ENCODE results near the gene GAB2.

Gene GAB2

GRCh38 chr11:78254268-78254667 lies 163.4 kb downstream of the GAB2 start:
- Histone ChIP-seq H3K27me3 (ENCODE audit: insufficient read depth, low read length) (peaks cover 3% of the 10 kb centered on the region; the same call in 1 of the 2 replicates), H2AFZ (ENCODE audit: low read length) (no peak overlapping the region), H3K4me3 (ENCODE audit: low read depth, low read length, poor library complexity, severe bottlenecking) (no peak overlapping the region), H3K4me1 (ENCODE audit: insufficient read depth, low read length, severe bottlenecking) (no peaks in the 10 kb centered on the region), H3K27ac (ENCODE audit: low read depth, low read length, poor library complexity, severe bottlenecking) (no peak overlapping the region), H3K4me2 (ENCODE audit: low read length) (no peak overlapping the region), H3K79me2 (ENCODE audit: insufficient read depth, low read length) (no peaks in the 10 kb centered on the region), H3K9me2 (ENCODE audit: low read depth, low read length) (no peaks in the 10 kb centered on the region), H3K9ac (ENCODE audit: low read length) (no peak overlapping the region), H3K36me3 (ENCODE audit: insufficient read depth, low read length) (no peaks in the 10 kb centered on the region), H3F3A (ENCODE audit: insufficient read depth, low read length) (no peaks in the 10 kb centered on the region), H4K20me1 (ENCODE audit: insufficient read depth, low read length) (no peaks in the 10 kb centered on the region), H3K9me3 (ENCODE audit: low read length) (no peaks in the 10 kb centered on the region)
- TF ChIP-seq EZH2 (IDR thresholded peaks at IDR 0.05; ENCODE audit: borderline replicate concordance, low read length) (no peak), CTCF (IDR thresholded peaks at IDR 0.05; ENCODE audit: low read length) (no peak)

DNA sequence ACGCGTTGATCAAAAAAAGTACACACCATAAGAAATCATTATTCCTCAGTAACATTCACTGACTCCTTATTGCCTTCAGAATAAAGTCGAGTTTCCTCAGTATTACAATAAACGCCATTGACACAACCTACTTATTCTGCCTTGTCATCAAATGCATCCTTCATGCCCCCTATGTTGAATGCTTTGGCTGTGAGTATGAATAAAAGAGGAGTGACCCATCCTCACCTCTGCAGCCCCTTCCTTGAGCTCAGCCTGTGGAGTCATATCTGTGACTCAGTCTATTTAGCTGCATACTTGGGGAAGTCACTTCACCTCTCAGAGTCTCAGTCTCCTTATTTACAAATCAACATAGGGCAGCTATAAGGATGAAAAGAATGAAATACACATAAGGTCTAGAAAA lies 163.8 kb downstream of the GAB2 start:
- no peak overlapping the region for H3K4me2 ChIP-seq (ENCODE audit: low read length)
- no peaks in the 10 kb centered on the region for H3K79me2 ChIP-seq (ENCODE audit: insufficient read depth, low read length)
- no peaks in the 10 kb centered on the region for H4K20me1 ChIP-seq (ENCODE audit: insufficient read depth, low read length)

GRCh38 chr11:78251083-78251775 lies 166.4 kb downstream of the GAB2 start:
- H3F3A ChIP-seq (ENCODE audit: insufficient read depth, low read length) = no peaks in the 10 kb centered on the region
- TF ChIP-seq CTCF (IDR thresholded peaks at IDR 0.05; ENCODE audit: low read length) (no peak), EZH2 (IDR thresholded peaks at IDR 0.05; ENCODE audit: borderline replicate concordance, low read length) (no peak)
- no peak overlapping the region for H3K4me3 ChIP-seq (ENCODE audit: low read depth, low read length, poor library complexity, severe bottlenecking)
- peaks cover 3% of the 10 kb centered on the region; the same call in 1 of the 2 replicates for H3K27me3 ChIP-seq (ENCODE audit: insufficient read depth, low read length)
- H3K9me2 ChIP-seq (ENCODE audit: low read depth, low read length) = no peaks in the 10 kb centered on the region
- no peak overlapping the region for H3K27ac ChIP-seq (ENCODE audit: low read depth, low read length, poor library complexity, severe bottlenecking)
- no peaks in the 10 kb centered on the region for H3K79me2 ChIP-seq (ENCODE audit: insufficient read depth, low read length)
- no peaks in the 10 kb centered on the region for H4K20me1 ChIP-seq (ENCODE audit: insufficient read depth, low read length)
- no peaks in the 10 kb centered on the region for H3K9me3 ChIP-seq (ENCODE audit: low read length)
- no peaks in the 10 kb centered on the region for H3K36me3 ChIP-seq (ENCODE audit: insufficient read depth, low read length)
- no peak overlapping the region for H3K4me2 ChIP-seq (ENCODE audit: low read length)
- no peaks in the 10 kb centered on the region for H3K4me1 ChIP-seq (ENCODE audit: insufficient read depth, low read length, severe bottlenecking)
- no peak overlapping the region for H3K9ac ChIP-seq (ENCODE audit: low read length)
- H2AFZ ChIP-seq (ENCODE audit: low read length) = no peak overlapping the region

More for the DNA sequence above, 163.8 kb downstream of the GAB2 start:
- Histone ChIP-seq H3K27ac (ENCODE audit: low read depth, low read length, poor library complexity, severe bottlenecking) (no peak overlapping the region), H3K9ac (ENCODE audit: low read length) (no peak overlapping the region), H3K4me1 (ENCODE audit: insufficient read depth, low read length, severe bottlenecking) (no peaks in the 10 kb centered on the region), H3K4me3 (ENCODE audit: low read depth, low read length, poor library complexity, severe bottlenecking) (no peak overlapping the region), H3F3A (ENCODE audit: insufficient read depth, low read length) (no peaks in the 10 kb centered on the region), H3K36me3 (ENCODE audit: insufficient read depth, low read length) (no peaks in the 10 kb centered on the region), H3K9me2 (ENCODE audit: low read depth, low read length) (no peaks in the 10 kb centered on the region), H2AFZ (ENCODE audit: low read length) (no peak overlapping the region), H3K9me3 (ENCODE audit: low read length) (no peaks in the 10 kb centered on the region), H3K27me3 (ENCODE audit: insufficient read depth, low read length) (peaks cover 3% of the 10 kb centered on the region; the same call in 1 of the 2 replicates)
- TF ChIP-seq CTCF (IDR thresholded peaks at IDR 0.05; ENCODE audit: low read length) (no peak), EZH2 (IDR thresholded peaks at IDR 0.05; ENCODE audit: borderline replicate concordance, low read length) (no peak)
